A549 (cell line): ENCODE measurements around the gene NR5A2.

Source experiments
- CTCF ChIP-seq: fragments of >200 bp; sonication (Bioruptor Twin); formaldehyde crosslinking; IDR thresholded peaks from 3 replicates; pipeline ENCODE4 v1.5.1; 2016
- MAX ChIP-seq: IDR thresholded peaks from 2 replicates; pipeline ENCODE4 v1.6.1; 2012
- POLR2A ChIP-seq: IDR thresholded peaks from 2 replicates; pipeline ENCODE4 v1.6.1; 2012; ENCODE audit warnings: mild to moderate bottlenecking, low read length
- TF ChIP-seq, protein P1 (sequence below): IDR thresholded peaks from 2 replicates; pipeline ENCODE4 v1.6.1; 2012; ENCODE audit warnings: low read depth, borderline replicate concordance

GRCh38 chr1:200029035-200029821, 1.7 kb downstream of the NR5A2 start:
- TF ChIP-seq CTCF (no peak), MAX (peak; percentile 52), POLR2A (no peak; the same call in none of the 2 replicates)
- TF ChIP-seq, protein P1, sequence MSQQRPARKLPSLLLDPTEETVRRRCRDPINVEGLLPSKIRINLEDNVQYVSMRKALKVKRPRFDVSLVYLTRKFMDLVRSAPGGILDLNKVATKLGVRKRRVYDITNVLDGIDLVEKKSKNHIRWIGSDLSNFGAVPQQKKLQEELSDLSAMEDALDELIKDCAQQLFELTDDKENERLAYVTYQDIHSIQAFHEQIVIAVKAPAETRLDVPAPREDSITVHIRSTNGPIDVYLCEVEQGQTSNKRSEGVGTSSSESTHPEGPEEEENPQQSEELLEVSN = no peak
